Measurements from ENCODE around the gene GPR39.
"Not testable (repeated sequence)": the region's sequence is repeated elsewhere in the genome, so short reads cannot be mapped to it uniquely, and the experiment has no call there.

GPR39 gene

GRCh38 chr2:132515010-132515409, 98.4 kb downstream of the GPR39 start:
- no peak for DNase-seq

DNA sequence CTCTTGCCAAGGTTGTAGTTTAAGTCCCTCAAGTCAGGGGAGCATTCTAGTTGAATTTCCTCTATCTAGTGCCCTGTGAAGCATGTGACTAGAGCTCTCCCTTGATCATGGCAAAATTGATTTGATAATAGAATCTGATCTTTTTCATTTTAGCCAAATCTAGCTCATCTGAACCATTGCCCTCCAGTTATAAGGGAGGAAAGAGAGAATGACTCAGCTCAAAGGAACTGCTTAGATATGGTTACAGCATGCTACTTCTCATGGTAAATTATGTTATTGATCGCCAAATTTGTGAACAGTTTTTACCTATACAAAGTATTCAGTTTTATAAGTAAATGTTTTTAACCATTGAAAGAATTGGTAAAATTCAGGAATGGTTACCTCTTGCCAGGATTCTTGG, 100.8 kb downstream of the GPR39 start:
- no peak for DNase-seq

- DNase-seq: no peak
These were observed 101.7 kb downstream of the GPR39 start for GRCh38 chr2:132518302-132518701.

DNA sequence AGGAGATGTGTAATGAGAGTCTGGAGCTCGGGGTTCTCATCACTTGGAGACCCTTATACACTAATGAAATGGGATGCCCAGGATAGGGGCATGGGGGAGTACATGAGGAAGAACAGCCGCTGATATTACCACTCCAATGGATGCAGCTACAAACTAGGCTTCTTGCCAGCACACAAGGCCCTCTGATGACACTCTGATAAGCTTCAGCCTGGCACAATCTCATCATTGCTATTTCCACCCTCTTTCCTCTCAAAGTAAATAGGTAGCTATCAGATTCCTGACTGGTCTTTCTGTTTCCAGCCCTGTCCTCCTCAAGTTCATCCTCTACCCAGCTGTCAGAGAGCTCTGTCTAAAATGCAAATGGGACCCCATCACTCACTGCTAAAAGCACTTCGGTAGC, 103.0 kb downstream of the GPR39 start:
- DNase-seq: no peak

DNA sequence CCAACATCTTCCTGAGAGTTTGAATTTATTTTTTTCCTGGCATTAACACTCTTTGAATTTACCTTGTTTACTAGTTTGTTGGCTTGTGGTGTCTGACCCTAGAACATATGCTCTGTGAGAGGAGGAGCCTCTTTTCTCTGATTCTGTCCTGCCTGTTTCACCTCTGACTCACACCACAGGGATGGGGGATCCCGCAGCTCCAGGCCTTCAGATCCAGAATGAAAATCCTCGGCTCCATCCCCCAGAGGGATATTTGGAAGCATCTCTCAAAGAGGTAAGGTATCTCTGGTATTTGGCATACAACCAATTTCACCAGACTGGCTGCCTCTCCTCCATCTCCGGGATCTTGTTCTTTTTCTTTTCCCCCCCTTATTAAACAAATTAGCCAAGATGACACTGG, 104.7 kb downstream of the GPR39 start:
- no peak for DNase-seq

DNA sequence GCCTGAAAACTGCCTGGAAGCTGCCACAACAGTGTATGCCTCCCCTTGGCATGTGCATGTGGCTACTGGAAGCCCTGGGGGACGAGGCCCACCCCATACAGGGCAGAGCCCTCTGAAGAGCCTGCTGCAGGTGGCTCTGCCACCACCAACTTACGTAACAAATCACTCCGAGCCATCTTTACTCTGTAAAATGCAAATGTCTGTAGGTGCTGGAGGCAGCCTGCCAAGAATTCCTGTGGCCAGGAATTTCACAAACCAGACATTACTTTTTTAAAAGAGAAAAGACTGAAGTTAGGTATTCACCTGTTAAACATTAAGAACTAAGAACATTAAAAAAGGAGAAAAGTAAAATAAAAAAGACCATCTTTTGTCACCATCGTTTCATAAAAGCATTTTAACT, 106.3 kb downstream of the GPR39 start:
- no peak for DNase-seq

DNA sequence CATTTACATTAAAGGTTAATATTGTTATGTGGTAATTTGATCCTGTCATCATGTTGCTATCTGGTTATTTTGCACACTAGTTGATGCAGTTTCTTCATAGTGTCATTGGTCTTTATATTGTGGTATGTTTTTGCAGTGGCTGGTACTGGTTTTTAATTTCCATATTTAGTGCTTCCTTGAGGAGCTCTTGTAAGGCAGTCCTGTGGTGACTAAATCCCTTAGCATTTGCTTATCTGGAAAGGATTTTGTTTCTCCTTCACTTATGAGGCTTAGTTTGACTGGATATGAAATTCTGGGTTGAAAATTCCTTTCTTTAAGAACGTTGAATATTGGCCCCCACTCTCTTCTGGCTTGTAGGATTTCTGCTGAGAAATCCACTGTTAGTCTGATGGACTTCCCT, 120.5 kb downstream of the GPR39 start:
- not testable (repeated sequence) for DNase-seq

DNA sequence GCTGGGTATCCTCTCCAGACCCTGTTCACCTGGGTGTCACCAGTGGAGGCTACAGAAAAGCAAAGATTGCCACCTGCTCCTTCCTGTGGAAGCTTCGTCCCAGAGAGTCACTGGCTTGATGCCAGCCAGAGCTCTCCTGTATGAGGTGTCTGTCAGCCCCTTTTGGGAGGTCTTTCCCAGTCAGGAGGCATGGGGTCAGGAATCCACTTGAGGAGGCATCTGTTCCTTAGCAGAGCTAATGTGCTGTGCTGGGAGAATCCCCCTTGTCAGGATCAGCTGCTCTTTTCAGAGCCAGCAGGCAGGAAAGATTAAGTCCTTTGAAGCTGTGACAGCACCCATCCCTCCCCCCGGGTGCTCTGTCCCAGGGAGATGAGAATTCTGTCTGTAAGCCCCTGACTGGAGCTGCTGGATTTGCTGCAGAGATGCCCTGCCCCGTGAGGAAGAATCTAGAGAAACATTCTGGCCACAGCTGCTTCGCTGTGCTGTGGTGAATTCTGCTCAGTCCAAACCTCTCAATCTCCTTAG, 121.8 kb downstream of the GPR39 start:
- no peak for DNase-seq

GRCh38 chr2:132540166-132540565, 123.6 kb downstream of the GPR39 start:
- no peak for DNase-seq

DNA sequence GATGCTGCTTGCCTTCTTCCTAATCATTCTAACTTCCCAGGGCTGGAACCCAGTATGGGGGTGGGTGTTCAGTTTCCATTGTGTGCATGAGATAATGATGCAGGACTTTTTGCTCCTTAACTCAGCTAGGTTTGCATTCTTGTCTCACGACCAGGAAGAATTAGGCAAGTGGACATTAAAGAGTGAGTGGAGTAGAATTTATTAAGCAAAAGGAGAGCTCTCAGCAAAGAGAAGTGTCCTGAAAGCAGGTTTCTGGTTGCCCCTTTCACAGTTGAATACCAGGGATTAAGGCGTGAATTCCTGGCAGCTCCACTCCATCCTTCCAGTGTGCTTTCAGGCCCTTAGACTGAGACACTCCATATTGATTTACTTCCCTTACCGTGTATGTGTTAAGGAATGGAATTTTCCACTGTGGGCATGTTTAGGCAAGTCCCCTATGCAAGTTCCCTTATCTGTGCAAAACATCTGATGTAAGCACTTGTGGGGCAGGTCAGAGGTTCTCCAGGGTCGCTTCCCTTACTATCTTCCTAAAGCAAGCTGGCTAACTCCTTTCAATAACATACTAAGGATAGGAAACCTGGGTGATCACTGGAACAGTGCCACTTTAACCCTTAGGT, 126.5 kb downstream of the GPR39 start:
- DNase-seq: no peak

DNA sequence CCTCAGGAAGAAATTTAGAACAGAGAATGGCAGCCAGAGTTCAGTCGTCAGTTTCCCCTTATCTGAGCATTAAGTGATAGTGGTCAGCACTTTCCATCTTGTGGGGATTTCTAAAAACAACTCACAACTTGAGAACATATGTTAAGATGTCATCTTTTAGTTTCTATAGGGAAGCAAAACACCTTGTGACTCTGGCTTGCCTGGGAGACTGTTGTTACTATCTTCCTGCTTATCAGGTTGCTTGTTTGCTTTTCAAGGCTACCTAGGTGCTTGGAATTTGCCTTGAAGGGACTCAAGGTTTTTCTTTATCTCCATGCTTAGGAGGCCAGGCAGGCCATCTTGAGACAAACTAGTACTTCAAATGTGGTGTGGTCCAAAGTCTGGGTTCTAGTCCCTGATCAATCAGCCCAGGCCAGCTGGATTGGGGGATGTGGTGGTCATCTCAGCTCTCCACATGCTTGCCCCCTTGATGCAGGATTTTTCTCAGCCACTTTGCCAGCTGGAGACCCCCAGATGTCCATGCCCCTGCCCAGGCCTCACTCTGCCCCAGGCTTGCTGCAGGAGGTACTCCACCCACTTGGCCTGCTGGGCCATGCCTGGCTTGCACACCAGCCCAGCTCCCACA, 127.5 kb downstream of the GPR39 start:
- no peak for DNase-seq

DNA sequence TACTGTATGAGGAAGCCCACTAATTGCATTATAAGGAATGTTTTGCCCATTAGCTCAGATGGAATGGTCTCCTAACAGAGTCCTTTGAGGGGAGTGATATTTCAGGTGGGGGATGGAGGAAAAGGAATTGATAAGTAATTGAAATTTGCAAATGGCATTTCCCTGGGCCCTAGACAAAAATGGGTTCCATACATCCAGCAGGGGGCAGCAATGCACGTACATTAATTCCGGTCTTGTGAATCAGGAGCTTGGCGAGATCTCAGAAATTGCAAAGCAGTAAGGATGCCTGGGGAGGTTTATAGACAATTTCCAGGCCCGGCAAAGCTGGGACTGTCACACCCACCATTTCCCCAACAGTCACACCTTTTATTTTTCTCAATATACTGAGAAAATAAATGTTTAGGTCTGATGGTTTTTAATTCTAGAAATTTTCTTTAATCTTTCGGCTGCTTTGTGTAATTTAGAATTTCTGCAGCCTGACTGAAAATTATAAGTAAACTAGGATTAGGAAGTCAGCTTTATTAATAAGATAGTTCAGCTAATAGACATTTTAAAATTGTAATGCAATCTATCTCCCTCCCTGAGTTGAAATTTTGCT, 130.6 kb downstream of the GPR39 start:
- DNase-seq: peak; percentile 14

DNA sequence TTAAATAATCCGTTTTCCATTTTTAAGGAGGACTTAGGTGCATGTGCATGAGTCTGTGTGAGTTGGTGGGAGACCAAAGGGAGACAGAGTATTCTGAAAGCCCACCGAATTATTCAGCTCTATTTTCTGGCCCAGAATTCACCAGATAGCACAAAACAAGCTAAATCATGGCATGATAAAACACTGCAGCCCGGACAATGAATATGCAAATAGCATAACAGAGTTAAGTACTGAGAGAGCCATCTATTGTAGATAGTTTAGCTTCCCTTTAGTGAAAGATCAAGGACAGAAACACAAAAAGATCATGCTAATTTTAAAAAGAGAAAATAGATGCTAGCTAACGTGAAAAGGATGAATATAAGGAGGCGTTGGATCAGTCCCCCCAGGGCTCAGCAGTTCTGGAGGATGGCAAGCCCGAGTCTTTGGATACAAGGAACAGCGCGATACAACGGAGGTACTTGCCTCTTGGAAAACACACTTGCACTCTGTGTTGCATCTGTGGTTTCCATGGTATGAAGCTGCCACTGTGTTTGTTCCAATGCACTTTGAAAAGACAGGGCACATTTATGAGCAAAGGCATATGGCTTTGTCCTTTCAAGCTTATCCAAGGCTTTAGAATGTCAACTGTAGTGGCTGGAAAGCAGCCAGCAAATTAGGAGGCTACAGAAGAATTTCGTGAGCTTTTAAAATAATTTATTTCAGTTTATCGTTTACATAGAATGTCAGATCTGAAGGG, 133.5 kb downstream of the GPR39 start:
- no peak for DNase-seq

DNA sequence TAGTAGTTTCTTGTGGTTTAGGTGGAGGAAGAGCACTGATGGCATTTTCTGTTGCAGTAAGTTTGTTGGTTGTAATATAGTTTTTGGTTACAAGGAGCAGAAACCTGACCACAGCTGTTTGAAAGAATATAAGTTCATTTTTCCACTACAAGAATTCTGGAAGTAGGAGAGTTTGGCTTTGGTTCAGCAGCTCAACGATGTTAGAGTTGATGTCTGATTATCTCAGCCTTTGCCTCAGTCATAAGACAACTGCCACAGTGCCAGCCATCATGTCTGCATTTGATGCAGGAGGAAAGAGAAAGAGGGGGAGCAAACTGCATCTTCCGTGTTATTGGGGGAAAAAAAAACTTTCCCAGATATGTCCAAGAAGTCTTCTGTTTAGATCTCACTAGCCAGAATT, 134.3 kb downstream of the GPR39 start:
- no peak for DNase-seq

- DNase-seq: no peak
These were observed 141.1 kb downstream of the GPR39 start for GRCh38 chr2:132557694-132558093.

GRCh38 chr2:132559326-132559725, 142.7 kb downstream of the GPR39 start:
- DNase-seq: no peak

DNA sequence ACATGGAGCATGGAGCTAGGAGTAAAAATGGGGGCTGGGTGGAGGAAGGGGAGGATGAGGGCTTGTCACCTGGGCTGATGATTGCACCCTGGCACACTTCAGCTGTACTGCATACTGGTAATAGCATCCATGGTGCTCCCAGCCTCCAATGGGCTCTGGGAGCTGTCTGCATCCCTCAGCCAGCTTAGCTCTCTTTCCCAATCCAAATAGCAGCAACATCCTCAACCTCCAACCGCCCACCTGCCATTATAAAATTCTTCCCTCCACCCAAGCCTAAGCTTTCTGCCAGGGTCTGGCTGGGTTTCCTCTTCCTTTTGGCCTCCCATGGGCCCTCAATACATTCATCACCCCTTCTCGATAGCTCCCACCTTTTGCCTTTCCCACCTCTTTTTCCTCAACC, 143.3 kb downstream of the GPR39 start:
- DNase-seq: no peak

- no peak for DNase-seq
These were observed 144.0 kb downstream of the GPR39 start for GRCh38 chr2:132560562-132560961.

DNA sequence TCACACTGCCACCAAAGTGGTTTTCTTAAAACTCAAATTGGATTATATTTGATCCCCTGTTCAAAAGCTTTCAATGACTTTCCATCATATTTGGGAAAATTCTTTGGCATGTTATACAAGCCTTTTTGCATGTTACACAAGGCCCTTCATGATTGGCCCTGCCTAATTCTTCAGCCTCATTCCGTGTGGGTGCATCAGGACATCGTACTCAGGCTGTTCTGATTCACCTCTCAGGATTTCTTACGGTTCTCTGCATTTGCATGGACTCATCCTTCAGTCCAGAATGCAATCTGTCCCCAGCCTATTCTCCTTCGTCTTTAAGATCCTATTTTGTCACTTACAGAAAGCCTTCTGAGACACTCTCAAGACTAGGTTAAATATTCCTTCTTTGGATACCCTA, 145.6 kb downstream of the GPR39 start:
- no peak for DNase-seq

GRCh38 chr2:132564065-132564464, 147.5 kb downstream of the GPR39 start:
- DNase-seq: no peak

- no peak for DNase-seq
These were observed 149.8 kb downstream of the GPR39 start for GRCh38 chr2:132566379-132566778.

DNA sequence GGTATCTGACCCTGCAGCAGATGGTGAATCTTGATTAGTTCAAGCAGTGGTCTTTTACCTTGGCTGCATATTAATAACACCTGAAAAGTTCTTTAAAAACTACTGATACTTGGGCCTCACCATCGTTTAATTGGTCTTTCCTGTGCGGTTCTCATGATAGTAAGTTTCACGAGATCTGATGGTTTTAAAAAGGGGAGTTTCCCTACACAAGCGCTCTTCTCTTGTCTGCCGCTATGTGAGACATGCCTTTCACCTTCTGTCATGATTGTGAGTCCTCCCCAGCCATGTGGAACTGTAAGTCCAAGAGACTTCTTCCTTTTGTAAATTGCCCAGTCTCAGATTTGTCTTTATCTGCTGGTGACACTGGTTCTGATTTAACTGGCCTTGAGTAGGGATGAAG, 151.1 kb downstream of the GPR39 start:
- no peak for DNase-seq

DNA sequence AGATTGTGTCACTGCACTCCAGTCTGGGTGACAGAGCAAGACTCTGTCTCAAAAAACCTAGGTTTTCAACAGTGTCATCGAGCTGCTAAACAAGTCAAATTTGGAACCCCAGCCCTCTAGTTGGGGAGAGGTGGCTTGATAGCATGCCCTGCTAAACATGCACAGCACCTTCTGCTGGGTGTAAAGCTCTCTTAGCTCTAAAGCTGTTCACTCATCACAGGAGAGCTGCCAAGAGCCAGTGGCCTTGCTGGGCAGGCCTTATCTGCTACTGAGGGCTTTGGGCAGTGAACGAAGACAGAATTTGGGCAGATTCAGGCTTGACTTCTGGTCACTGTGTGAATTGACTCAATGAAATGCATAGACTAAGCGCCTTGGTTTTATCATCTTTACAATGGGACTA, 152.1 kb downstream of the GPR39 start:
- DNase-seq: no peak
